ENCODE measurements around the gene CUBN.

The CUBN gene

DNA sequence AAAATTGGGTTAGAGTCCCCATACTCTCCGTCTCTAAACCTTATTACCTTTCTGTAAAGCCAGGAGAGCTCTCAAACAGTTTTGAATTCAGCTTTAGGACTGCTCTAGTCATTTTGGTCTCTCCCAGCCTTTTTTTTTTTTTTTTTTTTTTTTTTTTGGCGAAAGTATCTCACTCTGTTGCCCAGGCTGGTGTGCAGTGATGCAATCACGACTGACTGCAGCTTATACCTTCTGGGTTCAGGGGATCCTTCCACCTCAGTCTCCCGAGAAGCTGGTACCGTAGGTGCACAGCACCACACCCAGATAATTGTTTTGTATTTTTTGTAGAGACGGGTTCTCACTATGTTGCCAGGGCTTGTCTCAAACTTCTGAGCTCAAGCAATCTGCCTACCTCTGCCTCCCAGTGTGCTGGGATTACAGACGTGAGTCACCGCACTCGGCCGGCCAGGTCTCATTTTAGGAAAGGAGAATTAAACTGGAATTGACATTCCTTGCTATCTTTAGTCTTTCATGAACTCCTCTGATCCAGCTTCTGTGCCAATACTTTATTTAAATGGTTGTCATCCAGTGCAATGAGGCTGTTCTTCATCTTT, 281.0 kb downstream of the CUBN start:
- TF ChIP-seq POLR2A (IDR thresholded peaks at IDR 0.05; ENCODE audit: extremely low read depth, insufficient read length) (no peak), MYC (IDR thresholded peaks at IDR 0.05; ENCODE audit: low read depth, low read length) (no peak)
- TF ChIP-seq, protein P1, sequence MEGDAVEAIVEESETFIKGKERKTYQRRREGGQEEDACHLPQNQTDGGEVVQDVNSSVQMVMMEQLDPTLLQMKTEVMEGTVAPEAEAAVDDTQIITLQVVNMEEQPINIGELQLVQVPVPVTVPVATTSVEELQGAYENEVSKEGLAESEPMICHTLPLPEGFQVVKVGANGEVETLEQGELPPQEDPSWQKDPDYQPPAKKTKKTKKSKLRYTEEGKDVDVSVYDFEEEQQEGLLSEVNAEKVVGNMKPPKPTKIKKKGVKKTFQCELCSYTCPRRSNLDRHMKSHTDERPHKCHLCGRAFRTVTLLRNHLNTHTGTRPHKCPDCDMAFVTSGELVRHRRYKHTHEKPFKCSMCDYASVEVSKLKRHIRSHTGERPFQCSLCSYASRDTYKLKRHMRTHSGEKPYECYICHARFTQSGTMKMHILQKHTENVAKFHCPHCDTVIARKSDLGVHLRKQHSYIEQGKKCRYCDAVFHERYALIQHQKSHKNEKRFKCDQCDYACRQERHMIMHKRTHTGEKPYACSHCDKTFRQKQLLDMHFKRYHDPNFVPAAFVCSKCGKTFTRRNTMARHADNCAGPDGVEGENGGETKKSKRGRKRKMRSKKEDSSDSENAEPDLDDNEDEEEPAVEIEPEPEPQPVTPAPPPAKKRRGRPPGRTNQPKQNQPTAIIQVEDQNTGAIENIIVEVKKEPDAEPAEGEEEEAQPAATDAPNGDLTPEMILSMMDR (IDR thresholded peaks at IDR 0.05; ENCODE audit: low read depth, low read length) = no peak
- no peak for DNase-seq (ENCODE audit: low read depth)
- no peak overlapping the region for H3K4me3 ChIP-seq (ENCODE audit: low read depth, low read length)

DNA sequence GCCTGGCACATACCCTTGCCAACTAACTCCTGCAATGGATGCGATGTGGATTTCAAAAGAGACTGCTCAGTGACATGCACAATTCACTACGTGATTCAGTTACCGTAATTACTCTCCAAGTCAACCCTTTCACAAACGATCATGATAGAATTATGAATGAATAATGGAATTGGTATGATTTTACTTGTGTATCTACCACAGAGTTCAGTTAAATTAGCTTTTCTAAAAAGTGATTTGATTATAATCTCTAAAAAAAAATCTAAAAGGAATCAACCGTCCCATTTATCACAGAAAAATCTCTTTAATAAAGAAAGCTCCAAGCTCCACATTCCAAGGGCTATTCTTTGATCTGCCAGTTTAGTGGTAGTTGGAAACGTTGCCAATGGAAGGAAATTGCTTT, 282.0 kb downstream of the CUBN start:
- H3K4me3 ChIP-seq (ENCODE audit: low read depth, low read length) = no peak overlapping the region
- TF ChIP-seq MYC (IDR thresholded peaks at IDR 0.05; ENCODE audit: low read depth, low read length) = no peak
- TF ChIP-seq, protein P1 (IDR thresholded peaks at IDR 0.05; ENCODE audit: low read depth, low read length) = no peak
- no peak for TF ChIP-seq POLR2A (IDR thresholded peaks at IDR 0.05; ENCODE audit: extremely low read depth, insufficient read length)
- TF ChIP-seq, protein P2, sequence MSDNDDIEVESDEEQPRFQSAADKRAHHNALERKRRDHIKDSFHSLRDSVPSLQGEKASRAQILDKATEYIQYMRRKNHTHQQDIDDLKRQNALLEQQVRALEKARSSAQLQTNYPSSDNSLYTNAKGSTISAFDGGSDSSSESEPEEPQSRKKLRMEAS (IDR thresholded peaks at IDR 0.05; ENCODE audit: low read depth, low read length) = no peak
- no peak for DNase-seq (ENCODE audit: low read depth)

DNA sequence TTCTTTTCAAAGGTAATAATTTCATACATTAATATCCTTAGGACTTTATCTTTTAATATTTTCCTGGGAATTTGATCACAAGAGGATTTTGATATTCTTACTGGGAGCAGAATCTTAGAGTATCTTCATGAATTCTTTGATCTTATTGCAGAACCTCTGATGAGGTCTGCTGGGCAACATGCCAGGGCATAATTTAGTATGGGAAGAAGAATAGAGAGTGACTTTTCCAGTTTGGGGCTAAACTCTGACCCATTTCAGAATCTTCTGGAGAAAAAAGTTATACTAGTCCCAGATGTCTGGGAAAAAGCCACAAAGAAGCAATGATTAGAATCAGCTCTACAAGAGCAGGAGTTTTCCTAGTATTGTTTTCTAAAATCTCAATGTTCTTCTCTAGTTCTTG, 284.4 kb downstream of the CUBN start:
- DNase-seq (ENCODE audit: low read depth) = no peak
- TF ChIP-seq, protein P1 (IDR thresholded peaks at IDR 0.05; ENCODE audit: low read depth, low read length) = no peak
- TF ChIP-seq, protein P2 (IDR thresholded peaks at IDR 0.05; ENCODE audit: low read depth, low read length) = no peak
- TF ChIP-seq POLR2A (IDR thresholded peaks at IDR 0.05; ENCODE audit: extremely low read depth, insufficient read length) = no peak
- no peak for TF ChIP-seq MYC (IDR thresholded peaks at IDR 0.05; ENCODE audit: low read depth, low read length)
- H3K4me3 ChIP-seq (ENCODE audit: low read depth, low read length) = no peak overlapping the region

DNA sequence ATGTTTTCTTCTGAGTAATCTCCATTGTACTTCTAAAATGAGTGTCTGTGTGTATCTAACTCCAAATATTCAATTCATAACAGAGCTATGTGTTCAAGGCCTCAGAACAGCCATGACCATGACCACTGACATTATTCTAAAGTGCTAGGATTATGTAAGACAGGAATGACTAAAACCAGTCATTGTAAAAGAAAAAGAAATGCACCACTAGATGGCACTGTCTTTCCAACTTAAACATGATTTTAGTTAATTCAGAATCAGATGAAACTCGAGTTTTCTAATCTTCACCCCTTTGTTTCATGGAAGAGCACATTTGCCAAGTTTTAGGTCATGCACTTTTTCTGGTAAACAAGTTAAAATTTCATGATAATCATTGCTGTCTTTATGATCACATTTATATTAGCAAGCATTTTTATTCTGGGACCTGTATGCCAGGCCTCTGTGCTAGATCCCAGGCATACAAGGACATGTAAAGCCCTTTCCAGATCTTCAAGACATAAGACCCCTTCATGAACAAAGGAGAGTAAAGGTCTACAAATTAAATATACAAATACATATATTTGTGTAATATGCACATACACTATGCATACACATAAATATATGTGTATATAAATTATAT, 286.2 kb downstream of the CUBN start:
- DNase-seq (ENCODE audit: low read depth) = peak; percentile 64

DNA sequence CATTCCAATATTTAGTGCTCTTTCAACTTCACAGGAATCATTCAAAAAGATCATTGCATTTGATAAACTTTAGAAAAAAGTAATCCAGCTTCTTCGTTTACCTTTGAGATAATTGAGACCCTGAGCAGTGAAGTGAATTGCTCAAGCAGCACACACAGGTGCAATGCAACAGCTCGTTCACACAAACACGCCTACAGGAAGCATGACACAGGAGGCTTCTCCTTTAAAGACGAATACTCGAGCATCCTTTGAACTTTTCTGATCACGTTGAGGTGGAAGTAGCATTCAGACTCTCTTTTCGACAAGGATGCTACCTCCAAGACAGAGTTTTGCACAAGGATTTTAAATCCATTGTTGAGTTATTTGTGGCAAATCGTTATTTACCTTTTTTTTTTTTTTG, 294.4 kb downstream of the CUBN start:
- no peak for TF ChIP-seq MYC (IDR thresholded peaks at IDR 0.05; ENCODE audit: low read depth, low read length)
- TF ChIP-seq, protein P2 (IDR thresholded peaks at IDR 0.05; ENCODE audit: low read depth, low read length) = no peak
- no peak for TF ChIP-seq POLR2A (IDR thresholded peaks at IDR 0.05; ENCODE audit: extremely low read depth, insufficient read length)
- TF ChIP-seq, protein P1 (IDR thresholded peaks at IDR 0.05; ENCODE audit: low read depth, low read length) = no peak
- no peak overlapping the region for H3K4me3 ChIP-seq (ENCODE audit: low read depth, low read length)
- no peak for DNase-seq (ENCODE audit: low read depth)

More for the DNA sequence above, 286.2 kb downstream of the CUBN start:
- TF ChIP-seq, protein P2 (IDR thresholded peaks at IDR 0.05; ENCODE audit: low read depth, low read length) = no peak
- no peak for TF ChIP-seq MYC (IDR thresholded peaks at IDR 0.05; ENCODE audit: low read depth, low read length)
- TF ChIP-seq, protein P1 (IDR thresholded peaks at IDR 0.05; ENCODE audit: low read depth, low read length) = no peak
- TF ChIP-seq POLR2A (IDR thresholded peaks at IDR 0.05; ENCODE audit: extremely low read depth, insufficient read length) = no peak
- H3K4me3 ChIP-seq (ENCODE audit: low read depth, low read length) = no peak overlapping the region
